Measurements from ENCODE around the gene SEC24C.
"Not testable (repeated sequence)": the region's sequence is repeated elsewhere in the genome, so short reads cannot be mapped to it uniquely, and the experiment has no call there.

- not testable (repeated sequence) for TF ChIP-seq ZNF704 (CRISPR knock-in tag; IDR thresholded peaks at IDR 0.05; ENCODE audit: borderline replicate concordance); HMGXB4 (CRISPR knock-in tag; IDR thresholded peaks at IDR 0.05; ENCODE audit: borderline replicate concordance in 1 of 2, low read depth in 1 of 2); SP2 (CRISPR knock-in tag; IDR thresholded peaks at IDR 0.05); ZBTB34 (CRISPR knock-in tag; IDR thresholded peaks at IDR 0.05); ZNF207 (IDR thresholded peaks at IDR 0.05; ENCODE audit: borderline replicate concordance); ELK4 (CRISPR knock-in tag; IDR thresholded peaks at IDR 0.05; ENCODE audit: borderline replicate concordance); RNF219 (CRISPR knock-in tag; IDR thresholded peaks at IDR 0.05); POLR2A (IDR thresholded peaks at IDR 0.05; ENCODE audit: insufficient read depth in 1 of 2, low read depth in 2 of 2, low read length in 2 of 2); FOXM1 (CRISPR knock-in tag; IDR thresholded peaks at IDR 0.05); ZNF253 (CRISPR knock-in tag; IDR thresholded peaks at IDR 0.05; ENCODE audit: borderline replicate concordance); NFRKB (IDR thresholded peaks at IDR 0.05); HOXD1 (CRISPR knock-in tag; IDR thresholded peaks at IDR 0.05); TAF1 (CRISPR knock-in tag; IDR thresholded peaks at IDR 0.05)
These were observed 51.3 kb downstream of the SEC24C start for GRCh38 chr10:73795491-73795890.

All from HepG2 (cell line).